HEK293 (cell line): Measurements from ENCODE around the gene NCSTN.

Experiments used
- CTCF ChIA-PET: fragments of 350-600 bp; formaldehyde crosslinking; extraction: SDS; loops from one replicate; lab custom pipeline; 2021; ENCODE audit warnings: antibody characterized with exemption; lab: Yijun Ruan, JAX
- POLR2A ChIA-PET: fragments of 300-600 bp; formaldehyde crosslinking; extraction: SDS; loops from one replicate; lab custom pipeline; 2020; ENCODE audit warnings: antibody characterized with exemption, inconsistent platforms; lab: Yijun Ruan, JAX
- H3K27ac ChIP-seq: fragments of 200-500 bp; sonication (Bioruptor generic); 2 replicates; pipeline ENCODE4 v1.5.1; 2014; ENCODE audit warnings: low read depth, low read length, control low read depth, inconsistent platforms; ENCODE audit errors: extremely low read depth
- H3K36me3 ChIP-seq, 2 experiments: fragments of 200-500 bp in 1 of 2; sonication (Bioruptor generic) in 1 of 2; 1 replicate in 1 of 2; 2 replicates in 1 of 2; pipeline ENCODE4 v1.5.1; 2014 to 2017; ENCODE audit warnings: inconsistent platforms in 2 of 2, low read length in 2 of 2; ENCODE audit not compliant: control insufficient read depth in 2 of 2, insufficient read depth in 1 of 2
- H3K4me1 ChIP-seq: fragments of 200-500 bp; sonication (Bioruptor generic); 2 replicates; pipeline ENCODE4 v1.5.1; 2014; ENCODE audit warnings: mild to moderate bottlenecking, low read length, inconsistent platforms; ENCODE audit not compliant: control insufficient read depth, insufficient read depth
- H3K4me3 ChIP-seq: 2 replicates; pipeline ENCODE4 v1.5.1; 2011; ENCODE audit warnings: low read depth, mild to moderate bottlenecking, control low read depth, low read length, moderate library complexity
- H3K9me3 ChIP-seq: fragments of 200-500 bp; sonication (Bioruptor generic); 2 replicates; pipeline ENCODE4 v1.5.1; 2014; ENCODE audit warnings: low read depth, low read length, inconsistent platforms; ENCODE audit not compliant: control insufficient read depth, insufficient read depth
- AEBP2 ChIP-seq: fragments of 450-650 bp; formaldehyde crosslinking; IDR thresholded peaks from 2 replicates; pipeline ENCODE4 v1.5.1; 2016; ENCODE audit warnings: missing biosample characterization, missing genetic modification characterization, borderline replicate concordance
- ATF2 ChIP-seq: fragments of 450-650 bp; formaldehyde crosslinking; IDR thresholded peaks from 2 replicates; pipeline ENCODE4 v1.5.1; 2016; ENCODE audit warnings: missing biosample characterization, missing genetic modification characterization, low read depth
- ELK4 ChIP-seq: IDR thresholded peaks from 2 replicates; pipeline ENCODE4 v1.6.1; 2011; ENCODE audit warnings: mild to moderate bottlenecking, low read depth, low read length, borderline replicate concordance
- PATZ1 ChIP-seq: fragments of 450-650 bp; formaldehyde crosslinking; IDR thresholded peaks from 2 replicates; pipeline ENCODE4 v1.5.1; 2016; ENCODE audit warnings: missing biosample characterization, missing genetic modification characterization
- PRDM6 ChIP-seq: fragments of 450-650 bp; formaldehyde crosslinking; IDR thresholded peaks from 2 replicates; pipeline ENCODE4 v1.5.1; 2017; ENCODE audit warnings: missing biosample characterization, missing genetic modification characterization
- REPIN1 ChIP-seq: fragments of 450-650 bp; formaldehyde crosslinking; IDR thresholded peaks from 2 replicates; pipeline ENCODE4 v1.5.1; 2017; ENCODE audit warnings: missing biosample characterization, missing genetic modification characterization, low read depth
- SP2 ChIP-seq: fragments of 450-650 bp; formaldehyde crosslinking; IDR thresholded peaks from 2 replicates; pipeline ENCODE4 v1.5.1; 2016; ENCODE audit warnings: missing biosample characterization, missing genetic modification characterization
- ZBTB21 ChIP-seq: fragments of 450-650 bp; formaldehyde crosslinking; IDR thresholded peaks from 2 replicates; pipeline ENCODE4 v1.5.1; 2017; ENCODE audit warnings: missing biosample characterization, missing genetic modification characterization
- ZFHX2 ChIP-seq: fragments of 450-650 bp; formaldehyde crosslinking; conservative IDR thresholded peaks from 2 replicates; pipeline ENCODE4 v1.5.1; 2016; ENCODE audit warnings: missing biosample characterization, missing genetic modification characterization
- ZNF140 ChIP-seq: fragments of 450-650 bp; formaldehyde crosslinking; IDR thresholded peaks from 2 replicates; pipeline ENCODE4 v1.5.1; 2016; ENCODE audit warnings: missing biosample characterization, missing genetic modification characterization
- ZNF18 ChIP-seq: fragments of 450-650 bp; formaldehyde crosslinking; IDR thresholded peaks from 2 replicates; pipeline ENCODE4 v1.5.1; 2016; ENCODE audit warnings: missing biosample characterization, missing genetic modification characterization
- ZNF223 ChIP-seq: fragments of 450-650 bp; formaldehyde crosslinking; IDR thresholded peaks from 2 replicates; pipeline ENCODE4 v1.5.1; 2016; ENCODE audit warnings: missing biosample characterization, missing genetic modification characterization
- ZNF324 ChIP-seq: fragments of 450-650 bp; formaldehyde crosslinking; IDR thresholded peaks from 2 replicates; pipeline ENCODE4 v1.5.1; 2016; ENCODE audit warnings: missing biosample characterization, missing genetic modification characterization
- ZNF391 ChIP-seq: fragments of 450-650 bp; formaldehyde crosslinking; IDR thresholded peaks from 2 replicates; pipeline ENCODE4 v1.5.1; 2016; ENCODE audit warnings: low read depth, missing biosample characterization, missing genetic modification characterization, borderline replicate concordance
- ZNF394 ChIP-seq: fragments of 450-650 bp; formaldehyde crosslinking; IDR thresholded peaks from 2 replicates; pipeline ENCODE4 v1.5.1; 2016; ENCODE audit warnings: missing biosample characterization, missing genetic modification characterization, mild to moderate bottlenecking, moderate library complexity, borderline replicate concordance
- ZNF426 ChIP-seq: fragments of 450-650 bp; formaldehyde crosslinking; IDR thresholded peaks from 2 replicates; pipeline ENCODE4 v1.5.1; 2017; ENCODE audit warnings: missing biosample characterization, missing genetic modification characterization, mild to moderate bottlenecking, inconsistent platforms, moderate library complexity
- ZNF654 ChIP-seq: fragments of 450-650 bp; formaldehyde crosslinking; IDR thresholded peaks from 2 replicates; pipeline ENCODE4 v1.5.1; 2016; ENCODE audit warnings: low read depth, missing biosample characterization, missing genetic modification characterization
- ZNF830 ChIP-seq: fragments of 450-650 bp; IDR thresholded peaks from 2 replicates; pipeline ENCODE4 v1.5.0; 2018; ENCODE audit warnings: missing biosample characterization, missing genetic modification characterization, low read depth, mild to moderate bottlenecking, moderate library complexity
- ZXDB ChIP-seq: fragments of 450-650 bp; formaldehyde crosslinking; IDR thresholded peaks from 2 replicates; pipeline ENCODE4 v1.5.1; 2016; ENCODE audit warnings: missing biosample characterization, missing genetic modification characterization
- TF ChIP-seq, protein P1 (sequence below): fragments of 450-650 bp; formaldehyde crosslinking; IDR thresholded peaks from 2 replicates; pipeline ENCODE4 v1.5.1; 2016; ENCODE audit warnings: missing biosample characterization, missing genetic modification characterization
- TF ChIP-seq, protein P2 (sequence below): fragments of 450-650 bp; formaldehyde crosslinking; IDR thresholded peaks from 2 replicates; pipeline ENCODE4 v1.5.1; 2017; ENCODE audit warnings: missing biosample characterization, missing genetic modification characterization

Gene NCSTN

GRCh38 chr1:160342953-160343869 lies at the start of gene NCSTN, which contains the start of gene COPA (continued):
- TF ChIP-seq, protein P1, sequence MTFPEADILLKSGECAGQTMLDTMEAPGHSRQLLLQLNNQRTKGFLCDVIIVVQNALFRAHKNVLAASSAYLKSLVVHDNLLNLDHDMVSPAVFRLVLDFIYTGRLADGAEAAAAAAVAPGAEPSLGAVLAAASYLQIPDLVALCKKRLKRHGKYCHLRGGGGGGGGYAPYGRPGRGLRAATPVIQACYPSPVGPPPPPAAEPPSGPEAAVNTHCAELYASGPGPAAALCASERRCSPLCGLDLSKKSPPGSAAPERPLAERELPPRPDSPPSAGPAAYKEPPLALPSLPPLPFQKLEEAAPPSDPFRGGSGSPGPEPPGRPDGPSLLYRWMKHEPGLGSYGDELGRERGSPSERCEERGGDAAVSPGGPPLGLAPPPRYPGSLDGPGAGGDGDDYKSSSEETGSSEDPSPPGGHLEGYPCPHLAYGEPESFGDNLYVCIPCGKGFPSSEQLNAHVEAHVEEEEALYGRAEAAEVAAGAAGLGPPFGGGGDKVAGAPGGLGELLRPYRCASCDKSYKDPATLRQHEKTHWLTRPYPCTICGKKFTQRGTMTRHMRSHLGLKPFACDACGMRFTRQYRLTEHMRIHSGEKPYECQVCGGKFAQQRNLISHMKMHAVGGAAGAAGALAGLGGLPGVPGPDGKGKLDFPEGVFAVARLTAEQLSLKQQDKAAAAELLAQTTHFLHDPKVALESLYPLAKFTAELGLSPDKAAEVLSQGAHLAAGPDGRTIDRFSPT (tag by site-specific recombination) = no peak
- no peak for TF ChIP-seq ZNF830 (tag by site-specific recombination)
- no peak for TF ChIP-seq ATF2
- TF ChIP-seq PATZ1 = peak; percentile 96
- TF ChIP-seq ZNF223 (tag by site-specific recombination) = peak; percentile 84
- TF ChIP-seq, protein P2, sequence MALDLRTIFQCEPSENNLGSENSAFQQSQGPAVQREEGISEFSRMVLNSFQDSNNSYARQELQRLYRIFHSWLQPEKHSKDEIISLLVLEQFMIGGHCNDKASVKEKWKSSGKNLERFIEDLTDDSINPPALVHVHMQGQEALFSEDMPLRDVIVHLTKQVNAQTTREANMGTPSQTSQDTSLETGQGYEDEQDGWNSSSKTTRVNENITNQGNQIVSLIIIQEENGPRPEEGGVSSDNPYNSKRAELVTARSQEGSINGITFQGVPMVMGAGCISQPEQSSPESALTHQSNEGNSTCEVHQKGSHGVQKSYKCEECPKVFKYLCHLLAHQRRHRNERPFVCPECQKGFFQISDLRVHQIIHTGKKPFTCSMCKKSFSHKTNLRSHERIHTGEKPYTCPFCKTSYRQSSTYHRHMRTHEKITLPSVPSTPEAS (tag by site-specific recombination) = no peak
- peak; percentile 95 for TF ChIP-seq ZXDB (tag by site-specific recombination)
- peak; percentile 49; the same call in 1 of the 2 replicates for TF ChIP-seq ZNF394 (tag by site-specific recombination)
- TF ChIP-seq ZNF324 (tag by site-specific recombination) = peak; percentile 81
- peak; percentile 30 for TF ChIP-seq ZFHX2 (tag by site-specific recombination)

- ChIA-PET POLR2A (no interaction called here), CTCF (interaction anchor here (0.8 to 2.0 kb wide), 2 partner anchors 44 to 188 kb away, joined by 4 to 6 read pairs; no protein-coding TSS in a partner anchor)
- H3K4me3 ChIP-seq = no peak overlapping the region
- H3K4me1 ChIP-seq = no peaks in the 10 kb centered on the region
- H3K36me3 ChIP-seq = peaks cover 68 to 96% of the 10 kb centered on the region in 2 experiments
- no peaks in the 10 kb centered on the region for H3K9me3 ChIP-seq
- no peak overlapping the region for H3K27ac ChIP-seq
- TF ChIP-seq PRDM6 (tag by site-specific recombination) = no peak
- no peak for TF ChIP-seq ZNF140 (tag by site-specific recombination)
- no peak for TF ChIP-seq ZNF654 (tag by site-specific recombination)
- no peak for TF ChIP-seq ELK4
- no peak for TF ChIP-seq SP2 (tag by site-specific recombination)
- no peak for TF ChIP-seq ZXDB (tag by site-specific recombination)
- TF ChIP-seq REPIN1 (tag by site-specific recombination) = no peak
- no peak for TF ChIP-seq ZNF18 (tag by site-specific recombination)
- no peak for TF ChIP-seq ZNF426 (tag by site-specific recombination)
- TF ChIP-seq AEBP2 (tag by site-specific recombination) = no peak
- TF ChIP-seq ZNF391 (tag by site-specific recombination) = no peak
- no peak for TF ChIP-seq ZBTB21
Observed at GRCh38 chr1:160296036-160296435, 47.1 kb upstream of the NCSTN start.
